Measurements from ENCODE around the gene GPX6.
"Not testable (repeated sequence)": the region's sequence is repeated elsewhere in the genome, so short reads cannot be mapped to it uniquely, and the experiment has no call there.

GPX6 gene

GRCh38 chr6:28515676-28516075 lies at the start of gene GPX6:
Gene GPX6 (minus strand): TSS chr6:28515793. CDS start chr6:28515743, 50 bp downstream.
- DNase-seq (ENCODE audit: low read depth), result no peak

GRCh38 chr6:28563430-28564095 lies 48.0 kb upstream of the GPX6 start:
- DNase-seq (ENCODE audit: low read depth), result no peak

- DNase-seq (ENCODE audit: low read depth), result no peak
These were observed 43.0 kb upstream of the GPX6 start for GRCh38 chr6:28558629-28559028.

- no peak for DNase-seq (ENCODE audit: low read depth)
These were observed 39.5 kb upstream of the GPX6 start for GRCh38 chr6:28555136-28555535.

GRCh38 chr6:28553986-28554881 lies 38.6 kb upstream of the GPX6 start:
- no peak for DNase-seq (ENCODE audit: low read depth)

- no peak for DNase-seq (ENCODE audit: low read depth)
These were observed 37.9 kb upstream of the GPX6 start for GRCh38 chr6:28553384-28553985.

GRCh38 chr6:28551891-28552666 lies 36.5 kb upstream of the GPX6 start:
- no peak for DNase-seq (ENCODE audit: low read depth)

- DNase-seq (ENCODE audit: low read depth), result not testable (repeated sequence)
These were observed 31.4 kb upstream of the GPX6 start for GRCh38 chr6:28547003-28547402.

GRCh38 chr6:28545955-28546354 lies 30.4 kb upstream of the GPX6 start:
- no peak for DNase-seq (ENCODE audit: low read depth)

GRCh38 chr6:28543651-28544610 lies 28.3 kb upstream of the GPX6 start:
- no peak for DNase-seq (ENCODE audit: low read depth)

- DNase-seq (ENCODE audit: low read depth), result no peak
These were observed 27.1 kb upstream of the GPX6 start for GRCh38 chr6:28542440-28543296.

GRCh38 chr6:28541996-28542395 lies 26.4 kb upstream of the GPX6 start:
- no peak for DNase-seq (ENCODE audit: low read depth)

GRCh38 chr6:28537509-28538140 lies 22.0 kb upstream of the GPX6 start:
- no peak for DNase-seq (ENCODE audit: low read depth)

GRCh38 chr6:28537065-28537464 lies 21.5 kb upstream of the GPX6 start:
- no peak for DNase-seq (ENCODE audit: low read depth)

GRCh38 chr6:28534875-28535274 lies 19.3 kb upstream of the GPX6 start:
- DNase-seq (ENCODE audit: low read depth), result no peak

- no peak for DNase-seq (ENCODE audit: low read depth)
These were observed 18.7 kb upstream of the GPX6 start for GRCh38 chr6:28534306-28534705.

GRCh38 chr6:28531479-28532128 lies 16.0 kb upstream of the GPX6 start:
- no peak for DNase-seq (ENCODE audit: low read depth)

GRCh38 chr6:28530777-28531176 lies 15.2 kb upstream of the GPX6 start:
- no peak for DNase-seq (ENCODE audit: low read depth)

- DNase-seq (ENCODE audit: low read depth), result no peak
These were observed 10.0 kb upstream of the GPX6 start, which contains the start of gene GPX5 for GRCh38 chr6:28525496-28526039. Gene GPX5 (plus strand): TSS chr6:28525881. CDS start chr6:28526014, 133 bp downstream.
